K562 (cell line): Measurements from ENCODE around the gene TSC22D2. TPM values are rescaled to one million over a fixed set of nuclear protein-coding genes. Genes with fewer than 3 reads are reported as not detected.
A peak's percentile ranks its signal among the peaks of the same experiment; 100 is the strongest.

Experiments used
- ATAC-seq: fragments of 200-7000 bp; cut with Tn5 transposase; 3 replicates; pipeline ENCODE4 v1.9.1; 2020; ENCODE audit warnings: moderate library complexity
- BruUV-seq: library from RNA; stranded (reverse); fragments of 400-500 nt; replicated peaks from 2 replicates; lab custom pipeline; 2021; lab: Mats Ljungman, UMichigan
- CTCF ChIA-PET: fragments of 300-600 bp; formaldehyde crosslinking; extraction: SDS; loops from one replicate; lab custom pipeline; 2021; ENCODE audit warnings: low intra/inter-chr PET ratio; lab: Yijun Ruan, JAX
- POLR2A ChIA-PET: fragments of 300-600, 350-650 bp; sonication (Branson Sonifier 250); formaldehyde crosslinking; extraction: SDS; loops from one replicate; lab custom pipeline; 2021; ENCODE audit warnings: antibody characterized with exemption, inconsistent platforms; lab: Yijun Ruan, JAX
- DNase-seq, 4 experiments: peaks; one replicate each; pipeline versions ENCODE4 v3.0.0 to v3.0.0-alpha.2; 2011 to 2018; ENCODE audit warnings: low spot score in 3 of 4, mixed read lengths in 3 of 4; ENCODE audit errors: extremely low read depth in 1 of 4
- FAIRE-seq: peaks from 2 replicates; lab custom pipeline; 2011; peaks lifted over from hg19 to GRCh38; lab: Jason Lieb, UNC
- H2AFZ ChIP-seq: 2 replicates; pipeline ENCODE4 v1.6.0; 2011; ENCODE audit warnings: low read depth, low read length, control low read depth, inconsistent platforms
- H3K27ac ChIP-seq: fragments of 200-600 bp; 3 replicates; pipeline ENCODE4 v1.8.0; 2011; ENCODE audit warnings: low read depth, mild to moderate bottlenecking, control low read depth, inconsistent platforms, low read length, moderate library complexity, mixed read lengths; ENCODE audit errors: extremely low read depth
- H3K27me3 ChIP-seq, 2 experiments: fragments of 300-600 bp in 1 of 2; 2 replicates in 1 of 2; 3 replicates in 1 of 2; pipeline versions ENCODE4 v1.6.0 to v1.8.0; 2011; ENCODE audit warnings: inconsistent platforms in 2 of 2, low read length in 2 of 2, mild to moderate bottlenecking in 1 of 2, mixed read lengths in 1 of 2, moderate library complexity in 1 of 2; ENCODE audit not compliant: control insufficient read depth in 2 of 2, insufficient read depth in 2 of 2
- H3K36me3 ChIP-seq: fragments of 300-600 bp; 3 replicates; pipeline ENCODE4 v1.8.0; 2011; ENCODE audit warnings: mild to moderate bottlenecking, low read length, inconsistent platforms; ENCODE audit not compliant: control insufficient read depth, insufficient read depth
- H3K4me1 ChIP-seq, 2 experiments: fragments of 200-600 bp in 1 of 2; replicated peaks in 1 of 2; 2 replicates in 1 of 2; 3 replicates in 1 of 2; pipeline versions ENCODE4 v1.5.1 to v1.8.0; 2011; ENCODE audit warnings: inconsistent platforms in 2 of 2, low read length in 2 of 2, mild to moderate bottlenecking in 1 of 2, mixed read lengths in 1 of 2, moderate library complexity in 1 of 2; ENCODE audit not compliant: control insufficient read depth in 2 of 2, insufficient read depth in 2 of 2
- H3K4me2 ChIP-seq: 2 replicates; pipeline ENCODE4 v1.6.1; 2011; ENCODE audit warnings: low read length, control low read depth, inconsistent platforms, mixed read lengths; ENCODE audit not compliant: insufficient read depth
- H3K4me3 ChIP-seq: fragments of 200-600 bp; sonication (generic), shearing (Covaris generic); 2 replicates; pipeline ENCODE4 v1.5.1; 2016; ENCODE audit warnings: control low read depth, inconsistent platforms
- H3K79me2 ChIP-seq: fragments of 200-600 bp; 3 replicates; pipeline ENCODE4 v1.8.0; 2011; ENCODE audit warnings: low read length, inconsistent platforms; ENCODE audit not compliant: control insufficient read depth, insufficient read depth
- H3K9ac ChIP-seq, 2 experiments: 2 replicates each; pipeline versions ENCODE4 v1.6.0 to v1.6.1; 2011; ENCODE audit warnings: low read depth in 2 of 2, low read length in 2 of 2, control low read depth in 1 of 2, inconsistent platforms in 1 of 2, mild to moderate bottlenecking in 1 of 2, mixed read lengths in 1 of 2; ENCODE audit not compliant: insufficient read depth in 1 of 2
- H3K9me1 ChIP-seq: one replicate; pipeline ENCODE4 v1.6.0; 2011; ENCODE audit warnings: inconsistent platforms, mild to moderate bottlenecking, low read length, moderate library complexity; ENCODE audit not compliant: control insufficient read depth, insufficient read depth
- H3K9me3 ChIP-seq: replicated peaks from 2 replicates; pipeline ENCODE4 v1.5.1; 2011; ENCODE audit warnings: low read depth, low read length, inconsistent platforms; ENCODE audit not compliant: control insufficient read depth, insufficient read depth
- H4K20me1 ChIP-seq: replicated peaks from 2 replicates; pipeline ENCODE4 v1.6.1; 2011; ENCODE audit warnings: low read length, inconsistent platforms, mixed read lengths; ENCODE audit not compliant: control insufficient read depth, insufficient read depth
- ATF1 ChIP-seq, 2 experiments: fragments of 450-650 bp in 1 of 2; IDR thresholded peaks; 2 replicates each; pipeline ENCODE4 v1.6.1; 2016; ENCODE audit warnings: missing compliant biosample characterization in 1 of 2, missing genetic modification characterization in 1 of 2
- DDX20 ChIP-seq: fragments of 450-650 bp; IDR thresholded peaks from 2 replicates; pipeline ENCODE4 v1.6.1; 2016; ENCODE audit warnings: missing genetic modification characterization, low read depth, mild to moderate bottlenecking, missing compliant biosample characterization, moderate library complexity
- HMG20B ChIP-seq: fragments of 250-450 bp; sonication (Bioruptor Pico); IDR thresholded peaks from 2 replicates; pipeline ENCODE4 v1.5.0; 2021; ENCODE audit warnings: mild to moderate bottlenecking
- JUND ChIP-seq, 2 experiments: IDR thresholded peaks; 2 replicates in 1 of 2; 3 replicates in 1 of 2; pipeline ENCODE4 v1.6.1; 2011; ENCODE audit warnings: borderline replicate concordance in 2 of 2, low read depth in 2 of 2, low read length in 2 of 2, improper control_type of control experiment in 1 of 2, missing biosample characterization in 1 of 2, missing genetic modification characterization in 1 of 2, missing genetic modification reagents in 1 of 2
- KLF16 ChIP-seq: IDR thresholded peaks from 2 replicates; pipeline ENCODE4 v1.6.1; 2016; ENCODE audit warnings: antibody characterized with exemption
- NFE2 ChIP-seq: IDR thresholded peaks from 2 replicates; pipeline ENCODE4 v1.6.1; 2014; ENCODE audit warnings: antibody characterized with exemption, low read depth
- PCBP1 ChIP-seq: fragments of 200-400 bp; formaldehyde crosslinking; IDR thresholded peaks from 2 replicates; pipeline ENCODE4 v1.6.1; 2018; ENCODE audit warnings: mild to moderate bottlenecking, low read depth, low read length; ENCODE audit not compliant: poor library complexity, severe bottlenecking
- POLR2H ChIP-seq: IDR thresholded peaks from 2 replicates; pipeline ENCODE4 v1.6.1; 2016; ENCODE audit warnings: missing genetic modification characterization, low read depth, mild to moderate bottlenecking, control low read depth, missing compliant biosample characterization, moderate library complexity
- RBM14 ChIP-seq: fragments of 200-400 bp; formaldehyde crosslinking; IDR thresholded peaks from 2 replicates; pipeline ENCODE4 v1.6.1; 2018; ENCODE audit warnings: low read depth, mild to moderate bottlenecking, low read length, moderate library complexity, borderline replicate concordance; ENCODE audit not compliant: insufficient read depth
- SMAD4 ChIP-seq: fragments of 250-450 bp; sonication (Bioruptor Pico); conservative IDR thresholded peaks from 2 replicates; pipeline ENCODE4 v1.8.0; 2021; ENCODE audit warnings: inconsistent platforms, mild to moderate bottlenecking, moderate library complexity
- STAT5B ChIP-seq: fragments of 250-450 bp; sonication (Bioruptor Pico); IDR thresholded peaks from 2 replicates; pipeline ENCODE4 v1.8.0; 2021; ENCODE audit warnings: mild to moderate bottlenecking, inconsistent platforms
- TRIM24 ChIP-seq, 2 experiments: fragments of 450-650 bp; IDR thresholded peaks; 2 replicates each; pipeline ENCODE4 v1.6.1; 2016
- XRCC5 ChIP-seq: fragments of 200-400 bp; formaldehyde crosslinking; IDR thresholded peaks from 2 replicates; pipeline ENCODE4 v1.6.1; 2017; ENCODE audit warnings: low read depth, mild to moderate bottlenecking, low read length
- YY1 ChIP-seq, 3 experiments: IDR thresholded peaks; 2 replicates each; pipeline ENCODE4 v1.6.1; 2011; ENCODE audit warnings: low read length in 2 of 3, mild to moderate bottlenecking in 2 of 3, moderate library complexity in 2 of 3, borderline replicate concordance in 1 of 3, control low read depth in 1 of 3, low read depth in 1 of 3; ENCODE audit not compliant: insufficient read depth in 3 of 3, insufficient replicate concordance in 2 of 3, control insufficient read depth in 1 of 3, insufficient read length in 1 of 3; ENCODE audit errors: extremely low read depth in 1 of 3
- ZNF124 ChIP-seq: sonication (generic); formaldehyde crosslinking; IDR thresholded peaks from 2 replicates; pipeline ENCODE4 v1.8.1; 2022; ENCODE audit warnings: missing genetic modification reagents
- ZNF707 ChIP-seq: fragments of 250-450 bp; sonication (Bioruptor Pico); conservative IDR thresholded peaks from 2 replicates; pipeline ENCODE4 v1.8.0; 2022; ENCODE audit warnings: inconsistent platforms, mild to moderate bottlenecking, moderate library complexity
- WGBS: fragments of 100-300 bp; shearing (Covaris generic); methylation state at CpG from one replicate; pipeline ENCODE4 v1.1.6; 2016; ENCODE audit warnings: low coverage, mixed read lengths; ENCODE audit not compliant: insufficient coverage; ENCODE audit errors: missing lambda C conversion rate; 5-methylcytosine and 5-hydroxymethylcytosine counted together
- in situ Hi-C: fragments of 300-500 bp; cut with MboI; formaldehyde crosslinking; loops from 4 replicates; pipeline ENCODE4 v1.15.0; 2018; ENCODE audit warnings: inconsistent platforms, mixed read lengths
- intact Hi-C: fragments of 100-400 bp; cut with micrococcal nuclease; formaldehyde crosslinking; loops from 2 replicates; pipeline ENCODE4 v1.14.2; 2022
- polyA plus RNA-seq, 8 experiments: library from polyadenylated mRNA; depleted of rRNA in 4 of 8; stranded (reverse) in 5 of 8; unstranded in 3 of 8; fragments of >200 nt; fragmentation: Nextera tagmentation in 2 of 8; fragmentation: Illumina TruSeq in 1 of 8; extraction: Ambion mirVana in 2 of 8; extraction: Trizol in 1 of 8; gene quantifications; 2 replicates each; pipeline versions ENCODE4 v1.2.1 to v1.2.3, GENCODE V29; 2011 to 2014; ENCODE audit warnings: inconsistent platforms in 1 of 8, missing spikeins in 1 of 8
- total RNA-seq, 7 experiments: library from RNA; depleted of rRNA in 6 of 7; stranded (reverse); fragments of >200 nt in 6 of 7; fragmentation: Illumina TruSeq in 2 of 7; extraction: Trizol in 2 of 7; gene quantifications; 2 replicates each; pipeline versions ENCODE4 v1.2.1 to v1.2.3, GENCODE V29; 2011 to 2021; ENCODE audit warnings: low replicate concordance in 1 of 7

The TSC22D2 gene
- total and polyA plus RNA-seq, 9 of the 15 experiments (the other 6 are each of a cell fraction or from before 2014, with no cell fraction given) = 5.5 to 44.0 (median 19.3) TPM

DNA sequence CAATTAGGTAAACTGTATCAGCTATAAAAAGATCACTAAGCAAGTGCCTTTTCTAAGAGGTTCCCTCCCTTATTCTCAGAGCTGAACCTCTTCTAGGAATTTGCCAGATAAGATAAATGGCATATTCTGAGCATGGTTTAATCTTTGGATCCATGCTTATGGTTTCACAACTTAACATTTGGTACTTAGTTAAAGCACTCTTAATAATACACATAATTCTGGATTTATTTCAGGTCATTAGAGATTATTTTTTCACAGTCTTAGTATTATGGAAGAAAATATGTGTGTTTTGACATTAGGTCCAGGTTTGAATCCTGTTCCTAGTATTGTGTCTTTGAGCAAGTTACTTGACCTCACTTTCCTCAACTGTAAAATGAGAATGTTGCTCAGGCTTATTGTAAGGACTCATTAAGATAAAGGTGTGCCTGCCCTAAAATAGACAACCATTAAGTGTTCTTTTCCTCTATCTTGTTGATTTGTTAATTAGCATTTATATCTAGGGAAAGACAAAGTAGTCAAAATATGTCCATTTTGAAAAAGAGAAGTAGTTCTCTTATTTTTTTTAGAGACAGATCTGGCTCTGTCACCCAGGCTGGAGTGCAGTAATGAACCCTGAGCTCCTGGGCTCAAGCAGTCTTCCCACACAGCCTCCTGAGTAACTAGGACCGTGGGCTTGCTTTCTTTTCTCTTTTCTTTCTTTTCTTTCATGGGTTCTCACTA lies 43.4 kb downstream of the TSC22D2 start:
- DNase-seq (peak; percentile 33 to 83 (median 50)), FAIRE-seq (peak; percentile 74), ATAC-seq (peak; percentile 72)
- Histone ChIP-seq H3K36me3 (peaks cover 29% of the 10 kb centered on the region), H3K9me3 (no peaks in the 10 kb centered on the region), H3K4me3 (peak overlapping the region; percentile 5; the same call in 1 of the 2 replicates), H3K4me1 (peaks cover 26 to 53% of the 10 kb centered on the region in 2 experiments), H4K20me1 (no peaks in the 10 kb centered on the region), H3K4me2 (peak overlapping the region; percentile 72), H3K9me1 (no peaks in the 10 kb centered on the region), H2AFZ (0 out of 2 replicates have a peak overlapping the region, but pooled peaks have one; percentile 1), H3K9ac (peak overlapping the region; percentile 57 to 64; a peak in 3 of 4 replicates), H3K27ac (peak overlapping the region; percentile 85), H3K27me3 (no peaks in the 10 kb centered on the region), H3K79me2 (peaks cover 97% of the 10 kb centered on the region)
- BruUV-seq = no TSS peak
- WGBS = 0% methylated on average over 1 of the region's 1 CpG
- CTCF ChIA-PET = no interaction called here
- in situ Hi-C loops (no loop called here), intact Hi-C loops (loop anchor here (1.0 to 2.0 kb wide), 2 partner anchors 37 to 43 kb away; no protein-coding TSS in a partner anchor)
- POLR2A ChIA-PET = interaction anchor here (0.9 to 2.4 kb wide), 8 partner anchors 9 to 43 kb away, joined by 3 to 12 read pairs (median 4); no protein-coding TSS in a partner anchor
- peak; percentile 64; the same call in 1 of the 2 replicates for TF ChIP-seq POLR2H (tag)
- TF ChIP-seq TRIM24 (IDR thresholded peaks at IDR 0.05) = peak; percentile 27 to 68; a peak in 3 of 4 replicates
- no peak for TF ChIP-seq DDX20 (tag)
- no peak for TF ChIP-seq PCBP1
- no peak for TF ChIP-seq ZNF707
- no peak for TF ChIP-seq XRCC5
- TF ChIP-seq JUND (IDR thresholded peaks at IDR 0.05; ENCODE audit: borderline replicate concordance, low read depth, low read length) = peak; percentile 66; the same call in 1 of the 2 replicates
- no peak; the same call in 2 of the 3 replicates for TF ChIP-seq JUND (tag; IDR thresholded peaks at IDR 0.05; ENCODE audit: borderline replicate concordance, low read depth, low read length)
- TF ChIP-seq RBM14 = no peak
- no peak for TF ChIP-seq ZNF124 (CRISPR knock-in tag)
- no peak for TF ChIP-seq YY1 (IDR thresholded peaks at IDR 0.05; ENCODE audit: borderline replicate concordance in 1 of 3, control insufficient read depth in 1 of 3, extremely low read depth in 1 of 3, insufficient read depth in 3 of 3, insufficient read length in 1 of 3, insufficient replicate concordance in 2 of 3, low read depth in 1 of 3, low read length in 2 of 3)
- no peak for TF ChIP-seq ATF1 (CRISPR knock-in tag; IDR thresholded peaks at IDR 0.05)
- TF ChIP-seq ATF1 (tag; IDR thresholded peaks at IDR 0.05) = peak; percentile 33
- 0 out of 2 replicates have a peak, but pooled peaks have one; percentile 12 for TF ChIP-seq NFE2
- no peak for TF ChIP-seq STAT5B
- TF ChIP-seq HMG20B (CRISPR knock-in tag) = no peak
- TF ChIP-seq KLF16 = peak; percentile 77
- TF ChIP-seq SMAD4 = peak; percentile 48
